Activated T-helper 17 cell treated with anti-CD3 and anti-CD28 coated beads, Interleukin-2, amount 50 U/mL, for 72 hours (primary cell): ENCODE measurements around the gene ATP13A1. TPM values are rescaled to one million over a fixed set of nuclear protein-coding genes. Genes with fewer than 3 reads are reported as not detected.

ENCODE experiments used
- ATAC-seq: fragments of 150-1000 bp; cut with Tn5 transposase; replicated peaks from 2 replicates; pipeline ENCODE4 v1.10.0; 2021; ENCODE audit warnings: mild to moderate bottlenecking, moderate library complexity
- H3K27ac Mint-ChIP-seq: one replicate; pipeline ENCODE4 v1.8.0; 2022; ENCODE audit warnings: mixed read lengths
- H3K27me3 Mint-ChIP-seq: one replicate; pipeline ENCODE4 v1.8.0; 2022; ENCODE audit warnings: mixed read lengths
- H3K36me3 Mint-ChIP-seq: one replicate; pipeline ENCODE4 v1.8.0; 2022; ENCODE audit warnings: low read depth, mild to moderate bottlenecking, mixed read lengths
- H3K4me1 Mint-ChIP-seq: one replicate; pipeline ENCODE4 v1.8.0; 2022; ENCODE audit warnings: mixed read lengths
- H3K4me3 Mint-ChIP-seq: one replicate; pipeline ENCODE4 v1.8.0; 2022; ENCODE audit warnings: mild to moderate bottlenecking, mixed read lengths
- H3K9me3 Mint-ChIP-seq: one replicate; pipeline ENCODE4 v1.8.0; 2022; ENCODE audit warnings: mixed read lengths
- total RNA-seq, 2 donors: library from RNA; stranded (reverse); gene quantifications; one replicate each; pipeline ENCODE4 v1.2.3, GENCODE V29; 2022

Gene ATP13A1
- total RNA-seq, 2 donors from 2014 or later = 47.8 to 79.6 TPM

GRCh38 chr19:19655641-19656343 is 7.7 kb downstream of the ATP13A1 start:
- Mint-ChIP-seq H3K27ac (no peak overlapping the region), H3K36me3 (peaks cover 89% of the 10 kb centered on the region), H3K9me3 (no peaks in the 10 kb centered on the region), H3K4me1 (no peaks in the 10 kb centered on the region), H3K27me3 (no peaks in the 10 kb centered on the region), H3K4me3 (no peak overlapping the region)
- ATAC-seq = no peak

GRCh38 chr19:19655051-19655594 is 8.4 kb downstream of the ATP13A1 start:
- H3K4me1 Mint-ChIP-seq = no peaks in the 10 kb centered on the region
- H3K27ac Mint-ChIP-seq = no peak overlapping the region
- no peaks in the 10 kb centered on the region for H3K9me3 Mint-ChIP-seq
- ATAC-seq = no peak
- no peak overlapping the region for H3K4me3 Mint-ChIP-seq
- no peaks in the 10 kb centered on the region for H3K27me3 Mint-ChIP-seq
- H3K36me3 Mint-ChIP-seq = peaks cover 94% of the 10 kb centered on the region

- Mint-ChIP-seq H3K4me1 (no peaks in the 10 kb centered on the region), H3K9me3 (no peaks in the 10 kb centered on the region), H3K27me3 (no peaks in the 10 kb centered on the region), H3K4me3 (no peak overlapping the region), H3K27ac (no peak overlapping the region), H3K36me3 (peaks cover 91% of the 10 kb centered on the region)
- ATAC-seq = no peak
Measured at GRCh38 chr19:19654441-19654840, 9.0 kb downstream of the ATP13A1 start.

GRCh38 chr19:19653597-19654147 is 9.8 kb downstream of the ATP13A1 start:
- no peak overlapping the region for H3K27ac Mint-ChIP-seq
- no peaks in the 10 kb centered on the region for H3K4me1 Mint-ChIP-seq
- H3K9me3 Mint-ChIP-seq = no peaks in the 10 kb centered on the region
- H3K36me3 Mint-ChIP-seq = peaks cover 91% of the 10 kb centered on the region
- ATAC-seq = no peak
- no peaks in the 10 kb centered on the region for H3K27me3 Mint-ChIP-seq
- no peak overlapping the region for H3K4me3 Mint-ChIP-seq

GRCh38 chr19:19652482-19653295 is 10.8 kb downstream of the ATP13A1 start:
- Mint-ChIP-seq H3K27ac (no peak overlapping the region), H3K27me3 (no peaks in the 10 kb centered on the region), H3K9me3 (no peaks in the 10 kb centered on the region), H3K36me3 (peaks cover 91% of the 10 kb centered on the region), H3K4me1 (no peaks in the 10 kb centered on the region), H3K4me3 (no peak overlapping the region)
- ATAC-seq = no peak

- Mint-ChIP-seq H3K36me3 (peaks cover 91% of the 10 kb centered on the region), H3K4me1 (no peaks in the 10 kb centered on the region), H3K27me3 (no peaks in the 10 kb centered on the region), H3K27ac (peak overlapping the region; percentile 15), H3K9me3 (no peaks in the 10 kb centered on the region), H3K4me3 (no peak overlapping the region)
- ATAC-seq = no peak
Measured at GRCh38 chr19:19651076-19651475, 12.4 kb downstream of the ATP13A1 start.

- no peak for ATAC-seq
Measured at GRCh38 chr19:19650331-19650730, 13.1 kb downstream of the ATP13A1 start.

GRCh38 chr19:19649580-19649995 is 13.9 kb downstream of the ATP13A1 start:
- Mint-ChIP-seq H3K9me3 (no peaks in the 10 kb centered on the region), H3K4me3 (no peak overlapping the region), H3K4me1 (no peaks in the 10 kb centered on the region), H3K27me3 (no peaks in the 10 kb centered on the region), H3K36me3 (peaks cover 85% of the 10 kb centered on the region), H3K27ac (no peak overlapping the region)
- ATAC-seq = no peak

More at GRCh38 chr19:19650331-19650730, 13.1 kb downstream of the ATP13A1 start:
- no peaks in the 10 kb centered on the region for H3K27me3 Mint-ChIP-seq
- H3K4me3 Mint-ChIP-seq = no peak overlapping the region
- H3K9me3 Mint-ChIP-seq = no peaks in the 10 kb centered on the region
- peaks cover 89% of the 10 kb centered on the region for H3K36me3 Mint-ChIP-seq
- H3K27ac Mint-ChIP-seq = peak overlapping the region; percentile 15
- no peaks in the 10 kb centered on the region for H3K4me1 Mint-ChIP-seq

- H3K4me1 Mint-ChIP-seq = no peaks in the 10 kb centered on the region
- peaks cover 86% of the 10 kb centered on the region for H3K36me3 Mint-ChIP-seq
- no peaks in the 10 kb centered on the region for H3K27me3 Mint-ChIP-seq
- H3K27ac Mint-ChIP-seq = no peak overlapping the region
- ATAC-seq = no peak
- no peak overlapping the region for H3K4me3 Mint-ChIP-seq
- H3K9me3 Mint-ChIP-seq = no peaks in the 10 kb centered on the region
Measured at GRCh38 chr19:19649155-19649554, 14.3 kb downstream of the ATP13A1 start.

GRCh38 chr19:19647037-19647835 is 16.2 kb downstream of the ATP13A1 start:
- peaks cover 87% of the 10 kb centered on the region for H3K36me3 Mint-ChIP-seq
- no peaks in the 10 kb centered on the region for H3K27me3 Mint-ChIP-seq
- peaks cover 7% of the 10 kb centered on the region for H3K4me1 Mint-ChIP-seq
- peak overlapping the region; percentile 38 for H3K27ac Mint-ChIP-seq
- H3K4me3 Mint-ChIP-seq = no peak overlapping the region
- no peaks in the 10 kb centered on the region for H3K9me3 Mint-ChIP-seq
- no peak for ATAC-seq

GRCh38 chr19:19645233-19645870 is 18.1 kb downstream of the ATP13A1 start:
- no peak for ATAC-seq
- no peak overlapping the region for H3K27ac Mint-ChIP-seq
- H3K4me3 Mint-ChIP-seq = no peak overlapping the region
- no peaks in the 10 kb centered on the region for H3K27me3 Mint-ChIP-seq
- H3K36me3 Mint-ChIP-seq = peaks cover 84% of the 10 kb centered on the region
- H3K4me1 Mint-ChIP-seq = peaks cover 11% of the 10 kb centered on the region
- no peaks in the 10 kb centered on the region for H3K9me3 Mint-ChIP-seq

GRCh38 chr19:19644054-19644388 is 19.5 kb downstream of the ATP13A1 start:
- Mint-ChIP-seq H3K9me3 (no peaks in the 10 kb centered on the region), H3K36me3 (peaks cover 87% of the 10 kb centered on the region), H3K4me3 (peak overlapping the region; percentile 100), H3K27ac (peak overlapping the region; percentile 98), H3K27me3 (no peaks in the 10 kb centered on the region), H3K4me1 (peaks cover 11% of the 10 kb centered on the region)
- ATAC-seq = no peak

GRCh38 chr19:19643158-19644053 is 20.1 kb downstream of the ATP13A1 start, which contains the start of gene GMIP:
Gene GMIP, minus strand, starts transcription at chr19:19643657. Its CDS starts 128 bp downstream, at chr19:19643529.
- Mint-ChIP-seq H3K36me3 (peaks cover 87% of the 10 kb centered on the region), H3K4me1 (peaks cover 11% of the 10 kb centered on the region), H3K4me3 (peak within 1 kb of the TSS; percentile 100), H3K9me3 (no peaks in the 10 kb centered on the region), H3K27me3 (no peaks in the 10 kb centered on the region), H3K27ac (peak within 1 kb of the TSS; percentile 98)
- peak; percentile 85 for ATAC-seq
